Activated CD4-positive, alpha-beta T cell treated with anti-CD3 and anti-CD28 coated beads, Interleukin-2, Interleukin-4, amounts not matched to agents 100 ng/mL and 50 ng/mL, durations not matched to agents 16 hours and 8 hours (primary cell): ENCODE data around the gene SPAG5.

Experiments used
- DNase-seq: peaks from one replicate; pipeline ENCODE4 v3.0.0-alpha.2; 2020; ENCODE audit warnings: low spot score

SPAG5 gene

GRCh38 chr17:28598799-28599310, at the start of gene SPAG5:
TSS of gene SPAG5 (minus strand) at chr17:28599025. CDS start at chr17:28598946, 79 bp downstream.
- DNase-seq = peak; percentile 96

GRCh38 chr17:28646039-28646754, 47.4 kb upstream of the SPAG5 start:
- no peak for DNase-seq

- DNase-seq = no peak
Observed at GRCh38 chr17:28645576-28645939, 46.7 kb upstream of the SPAG5 start.

GRCh38 chr17:28644787-28645575, 46.2 kb upstream of the SPAG5 start, which contains the start of gene BLTP2:
TSS of gene BLTP2 (minus strand) at chr17:28645158. CDS start at chr17:28645056, 102 bp downstream.
- DNase-seq = peak; percentile 97

- peak; percentile 53 for DNase-seq
Observed at GRCh38 chr17:28643983-28644786, 45.4 kb upstream of the SPAG5 start.

GRCh38 chr17:28641579-28641978, 42.8 kb upstream of the SPAG5 start:
- no peak for DNase-seq

- DNase-seq = no peak
Observed at GRCh38 chr17:28635506-28635905, 36.7 kb upstream of the SPAG5 start.

GRCh38 chr17:28634206-28634865, 35.5 kb upstream of the SPAG5 start:
- no peak for DNase-seq

GRCh38 chr17:28626818-28627217, 28.0 kb upstream of the SPAG5 start:
- no peak for DNase-seq

GRCh38 chr17:28624148-28624547, 25.3 kb upstream of the SPAG5 start:
- no peak for DNase-seq

GRCh38 chr17:28623696-28624095, 24.9 kb upstream of the SPAG5 start:
- no peak for DNase-seq

GRCh38 chr17:28622186-28622585, 23.4 kb upstream of the SPAG5 start:
- no peak for DNase-seq

- DNase-seq = no peak
Observed at GRCh38 chr17:28620010-28620409, 21.2 kb upstream of the SPAG5 start.

GRCh38 chr17:28618464-28618863, 19.6 kb upstream of the SPAG5 start:
- no peak for DNase-seq

GRCh38 chr17:28616281-28616680, 17.5 kb upstream of the SPAG5 start:
- DNase-seq = no peak

- DNase-seq = no peak
Observed at GRCh38 chr17:28615260-28615940, 16.6 kb upstream of the SPAG5 start.

- no peak for DNase-seq
Observed at GRCh38 chr17:28613931-28614381, 15.1 kb upstream of the SPAG5 start, which contains the start of gene RSKR. TSS of gene RSKR (minus strand) at chr17:28614185. CDS start at chr17:28614161, 24 bp downstream.

- DNase-seq = peak; percentile 26
Observed at GRCh38 chr17:28612936-28613872, 14.4 kb upstream of the SPAG5 start.

GRCh38 chr17:28612531-28612930, 13.7 kb upstream of the SPAG5 start:
- DNase-seq = no peak

- DNase-seq = no peak
Observed at GRCh38 chr17:28610376-28610775, 11.6 kb upstream of the SPAG5 start.
